Activated T-helper 1 cell treated with Interleukin-2 at 50 U/mL for 16 hours (primary cell): ENCODE measurements around the gene NOL4L.

ENCODE experiments used
- DNase-seq: peaks from one replicate; pipeline ENCODE4 v3.0.0-alpha.2; 2020; ENCODE audit warnings: low read depth

The NOL4L gene

GRCh38 chr20:32456869-32457478, 128.2 kb downstream of the NOL4L start:
- DNase-seq: no peak

- DNase-seq: no peak
These were observed 129.0 kb downstream of the NOL4L start for GRCh38 chr20:32455901-32456701.

GRCh38 chr20:32455171-32455900, 129.8 kb downstream of the NOL4L start:
- DNase-seq: no peak

- no peak for DNase-seq
These were observed 130.7 kb downstream of the NOL4L start for GRCh38 chr20:32454164-32455145.

- DNase-seq: no peak
These were observed 131.5 kb downstream of the NOL4L start for GRCh38 chr20:32453467-32454163.

GRCh38 chr20:32452776-32453466, 132.2 kb downstream of the NOL4L start:
- DNase-seq: no peak

- no peak for DNase-seq
These were observed 133.3 kb downstream of the NOL4L start for GRCh38 chr20:32451682-32452461.

GRCh38 chr20:32451340-32451681, 133.8 kb downstream of the NOL4L start:
- DNase-seq: no peak

GRCh38 chr20:32450484-32451061, 134.6 kb downstream of the NOL4L start:
- DNase-seq: no peak

GRCh38 chr20:32449890-32450401, 135.2 kb downstream of the NOL4L start:
- no peak for DNase-seq

- DNase-seq: no peak
These were observed 135.9 kb downstream of the NOL4L start for GRCh38 chr20:32449057-32449889.

- DNase-seq: no peak
These were observed 136.7 kb downstream of the NOL4L start for GRCh38 chr20:32448306-32449056.

- no peak for DNase-seq
These were observed 137.8 kb downstream of the NOL4L start for GRCh38 chr20:32447136-32448027.

GRCh38 chr20:32446301-32447100, 138.6 kb downstream of the NOL4L start:
- DNase-seq: no peak

GRCh38 chr20:32445539-32446273, 139.4 kb downstream of the NOL4L start:
- DNase-seq: no peak
